ENCODE data around the gene SSTR4. TPM values are rescaled to one million over a fixed set of nuclear protein-coding genes. Genes with fewer than 3 reads are reported as not detected.

The SSTR4 gene
- total RNA-seq, 1 experiment from 2014 or later, result not detected

GRCh38 chr20:23047738-23048214 lies 12.7 kb downstream of the SSTR4 start:
- H3K9me3 Mint-ChIP-seq, result no peaks in the 10 kb centered on the region
- peaks cover 44% of the 10 kb centered on the region for H3K4me1 Mint-ChIP-seq
- DNase-seq (ENCODE audit: low spot score), result peak; percentile 32
- H3K4me3 Mint-ChIP-seq, result peak overlapping the region; percentile 47
- TF ChIP-seq ZNF416 (CRISPR knock-in tag; IDR thresholded peaks at IDR 0.05) (no peak), FOXP1 (CRISPR knock-in tag; IDR thresholded peaks at IDR 0.05; ENCODE audit: borderline replicate concordance) (no peak), FOXK1 (CRISPR knock-in tag; IDR thresholded peaks at IDR 0.05) (no peak), RORB (CRISPR knock-in tag; IDR thresholded peaks at IDR 0.05) (no peak), SMAD3 (CRISPR knock-in tag; IDR thresholded peaks at IDR 0.05; ENCODE audit: borderline replicate concordance) (no peak), ZNF138 (CRISPR knock-in tag; conservative IDR thresholded peaks at IDR 0.05) (no peak), CBFB (CRISPR knock-in tag; IDR thresholded peaks at IDR 0.05; ENCODE audit: low read depth) (no peak), RELA (CRISPR knock-in tag; IDR thresholded peaks at IDR 0.05; ENCODE audit: borderline replicate concordance) (no peak), ETV6 (CRISPR knock-in tag; IDR thresholded peaks at IDR 0.05) (no peak)
- TF ChIP-seq, protein P1, sequence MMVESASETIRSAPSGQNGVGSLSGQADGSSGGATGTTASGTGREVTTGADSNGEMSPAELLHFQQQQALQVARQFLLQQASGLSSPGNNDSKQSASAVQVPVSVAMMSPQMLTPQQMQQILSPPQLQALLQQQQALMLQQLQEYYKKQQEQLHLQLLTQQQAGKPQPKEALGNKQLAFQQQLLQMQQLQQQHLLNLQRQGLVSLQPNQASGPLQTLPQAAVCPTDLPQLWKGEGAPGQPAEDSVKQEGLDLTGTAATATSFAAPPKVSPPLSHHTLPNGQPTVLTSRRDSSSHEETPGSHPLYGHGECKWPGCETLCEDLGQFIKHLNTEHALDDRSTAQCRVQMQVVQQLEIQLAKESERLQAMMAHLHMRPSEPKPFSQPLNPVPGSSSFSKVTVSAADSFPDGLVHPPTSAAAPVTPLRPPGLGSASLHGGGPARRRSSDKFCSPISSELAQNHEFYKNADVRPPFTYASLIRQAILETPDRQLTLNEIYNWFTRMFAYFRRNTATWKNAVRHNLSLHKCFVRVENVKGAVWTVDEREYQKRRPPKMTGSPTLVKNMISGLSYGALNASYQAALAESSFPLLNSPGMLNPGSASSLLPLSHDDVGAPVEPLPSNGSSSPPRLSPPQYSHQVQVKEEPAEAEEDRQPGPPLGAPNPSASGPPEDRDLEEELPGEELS (CRISPR knock-in tag; IDR thresholded peaks at IDR 0.05), result no peak
- TF ChIP-seq, protein P2, sequence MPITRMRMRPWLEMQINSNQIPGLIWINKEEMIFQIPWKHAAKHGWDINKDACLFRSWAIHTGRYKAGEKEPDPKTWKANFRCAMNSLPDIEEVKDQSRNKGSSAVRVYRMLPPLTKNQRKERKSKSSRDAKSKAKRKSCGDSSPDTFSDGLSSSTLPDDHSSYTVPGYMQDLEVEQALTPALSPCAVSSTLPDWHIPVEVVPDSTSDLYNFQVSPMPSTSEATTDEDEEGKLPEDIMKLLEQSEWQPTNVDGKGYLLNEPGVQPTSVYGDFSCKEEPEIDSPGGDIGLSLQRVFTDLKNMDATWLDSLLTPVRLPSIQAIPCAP (CRISPR knock-in tag; IDR thresholded peaks at IDR 0.05), result no peak
- H3K27me3 Mint-ChIP-seq (ENCODE audit: low read depth), result peaks cover 92% of the 10 kb centered on the region
- POLR2A ChIA-PET, result no interaction called here
- no peak for ATAC-seq
- CTCF ChIA-PET, result interaction anchor here (1.5 to 6.0 kb wide), 4 partner anchors 13 to 356 kb away, joined by 3 to 41 read pairs (median 16); partner anchors contain the start of gene SSTR4
- no peaks in the 10 kb centered on the region for H3K36me3 Mint-ChIP-seq
- no peak overlapping the region for H3K27ac Mint-ChIP-seq

GRCh38 chr20:23048283-23049200 lies 13.4 kb downstream of the SSTR4 start:
- H3K27ac Mint-ChIP-seq, result no peak overlapping the region
- peaks cover 92% of the 10 kb centered on the region for H3K27me3 Mint-ChIP-seq (ENCODE audit: low read depth)
- ATAC-seq, result peak; percentile 53
- CTCF ChIA-PET, result interaction anchor here (0.5 to 6.0 kb wide), 13 partner anchors 11 to 357 kb away, joined by 3 to 126 read pairs (median 4); partner anchors contain the start of gene SSTR4
- H3K4me1 Mint-ChIP-seq, result peaks cover 36% of the 10 kb centered on the region
- no peaks in the 10 kb centered on the region for H3K9me3 Mint-ChIP-seq
- peak; percentile 78 for DNase-seq (ENCODE audit: low spot score)
- POLR2A ChIA-PET, result no interaction called here
- H3K36me3 Mint-ChIP-seq, result no peaks in the 10 kb centered on the region
- peak overlapping the region; percentile 89 for H3K4me3 Mint-ChIP-seq
- 0 out of 2 replicates have a peak, but pooled peaks have one; percentile 33 for TF ChIP-seq ETV6 (CRISPR knock-in tag; IDR thresholded peaks at IDR 0.05)
- TF ChIP-seq, protein P3, sequence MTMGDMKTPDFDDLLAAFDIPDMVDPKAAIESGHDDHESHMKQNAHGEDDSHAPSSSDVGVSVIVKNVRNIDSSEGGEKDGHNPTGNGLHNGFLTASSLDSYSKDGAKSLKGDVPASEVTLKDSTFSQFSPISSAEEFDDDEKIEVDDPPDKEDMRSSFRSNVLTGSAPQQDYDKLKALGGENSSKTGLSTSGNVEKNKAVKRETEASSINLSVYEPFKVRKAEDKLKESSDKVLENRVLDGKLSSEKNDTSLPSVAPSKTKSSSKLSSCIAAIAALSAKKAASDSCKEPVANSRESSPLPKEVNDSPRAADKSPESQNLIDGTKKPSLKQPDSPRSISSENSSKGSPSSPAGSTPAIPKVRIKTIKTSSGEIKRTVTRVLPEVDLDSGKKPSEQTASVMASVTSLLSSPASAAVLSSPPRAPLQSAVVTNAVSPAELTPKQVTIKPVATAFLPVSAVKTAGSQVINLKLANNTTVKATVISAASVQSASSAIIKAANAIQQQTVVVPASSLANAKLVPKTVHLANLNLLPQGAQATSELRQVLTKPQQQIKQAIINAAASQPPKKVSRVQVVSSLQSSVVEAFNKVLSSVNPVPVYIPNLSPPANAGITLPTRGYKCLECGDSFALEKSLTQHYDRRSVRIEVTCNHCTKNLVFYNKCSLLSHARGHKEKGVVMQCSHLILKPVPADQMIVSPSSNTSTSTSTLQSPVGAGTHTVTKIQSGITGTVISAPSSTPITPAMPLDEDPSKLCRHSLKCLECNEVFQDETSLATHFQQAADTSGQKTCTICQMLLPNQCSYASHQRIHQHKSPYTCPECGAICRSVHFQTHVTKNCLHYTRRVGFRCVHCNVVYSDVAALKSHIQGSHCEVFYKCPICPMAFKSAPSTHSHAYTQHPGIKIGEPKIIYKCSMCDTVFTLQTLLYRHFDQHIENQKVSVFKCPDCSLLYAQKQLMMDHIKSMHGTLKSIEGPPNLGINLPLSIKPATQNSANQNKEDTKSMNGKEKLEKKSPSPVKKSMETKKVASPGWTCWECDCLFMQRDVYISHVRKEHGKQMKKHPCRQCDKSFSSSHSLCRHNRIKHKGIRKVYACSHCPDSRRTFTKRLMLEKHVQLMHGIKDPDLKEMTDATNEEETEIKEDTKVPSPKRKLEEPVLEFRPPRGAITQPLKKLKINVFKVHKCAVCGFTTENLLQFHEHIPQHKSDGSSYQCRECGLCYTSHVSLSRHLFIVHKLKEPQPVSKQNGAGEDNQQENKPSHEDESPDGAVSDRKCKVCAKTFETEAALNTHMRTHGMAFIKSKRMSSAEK (CRISPR knock-in tag; IDR thresholded peaks at IDR 0.05; ENCODE audit: borderline replicate concordance), result no peak
- TF ChIP-seq, protein P4, sequence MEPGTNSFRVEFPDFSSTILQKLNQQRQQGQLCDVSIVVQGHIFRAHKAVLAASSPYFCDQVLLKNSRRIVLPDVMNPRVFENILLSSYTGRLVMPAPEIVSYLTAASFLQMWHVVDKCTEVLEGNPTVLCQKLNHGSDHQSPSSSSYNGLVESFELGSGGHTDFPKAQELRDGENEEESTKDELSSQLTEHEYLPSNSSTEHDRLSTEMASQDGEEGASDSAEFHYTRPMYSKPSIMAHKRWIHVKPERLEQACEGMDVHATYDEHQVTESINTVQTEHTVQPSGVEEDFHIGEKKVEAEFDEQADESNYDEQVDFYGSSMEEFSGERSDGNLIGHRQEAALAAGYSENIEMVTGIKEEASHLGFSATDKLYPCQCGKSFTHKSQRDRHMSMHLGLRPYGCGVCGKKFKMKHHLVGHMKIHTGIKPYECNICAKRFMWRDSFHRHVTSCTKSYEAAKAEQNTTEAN (CRISPR knock-in tag; IDR thresholded peaks at IDR 0.05), result peak; percentile 48; the same call in 1 of the 2 replicates
- TF ChIP-seq TP53 (CRISPR knock-in tag; IDR thresholded peaks at IDR 0.05), result peak; percentile 83
- TF ChIP-seq, protein P1 (CRISPR knock-in tag; IDR thresholded peaks at IDR 0.05), result 0 out of 2 replicates have a peak, but pooled peaks have one; percentile 54
- peak; percentile 36; the same call in 1 of the 2 replicates for TF ChIP-seq USF2 (CRISPR knock-in tag; IDR thresholded peaks at IDR 0.05)
- TF ChIP-seq MYBL2 (CRISPR knock-in tag; IDR thresholded peaks at IDR 0.05), result peak; percentile 64; the same call in 1 of the 2 replicates
- TF ChIP-seq SP1 (CRISPR knock-in tag; conservative IDR thresholded peaks at IDR 0.05), result no peak
- no peak for TF ChIP-seq SOX15 (CRISPR knock-in tag; IDR thresholded peaks at IDR 0.05)
- no peak for TF ChIP-seq ZNF425 (CRISPR knock-in tag; conservative IDR thresholded peaks at IDR 0.05)

All from WTC11 (cell line).